WTC11 (cell line): Measurements from ENCODE around the gene RPL10A. TPM values are rescaled to one million over a fixed set of nuclear protein-coding genes. Genes with fewer than 3 reads are reported as not detected.

Source experiments
- ATAC-seq: fragments of 200-7000 bp; cut with Tn5 transposase; 2 replicates; pipeline ENCODE4 v1.10.0; 2021; ENCODE audit warnings: mild to moderate bottlenecking, moderate library complexity
- Bru-seq: library from RNA; stranded (reverse); fragments of 400-500 nt; gene quantifications from one replicate; lab custom pipeline; 2021; lab: Mats Ljungman, UMichigan
- CTCF ChIA-PET: fragments of 300-600 bp; sonication (Branson Sonifier 250); formaldehyde crosslinking; loops from one replicate; lab custom pipeline; 2021; ENCODE audit warnings: antibody characterized with exemption; lab: Charles Lee
- POLR2A ChIA-PET: fragments of 350-600 bp; sonication (Branson Sonifier 250); formaldehyde crosslinking; loops from one replicate; lab custom pipeline; 2021; ENCODE audit warnings: antibody characterized with exemption; lab: Charles Lee
- DNase-seq: peaks from one replicate; pipeline ENCODE4 v3.0.0; 2021; ENCODE audit warnings: low spot score
- H3K27ac Mint-ChIP-seq: 2 replicates; pipeline ENCODE4 v1.8.0; 2021; ENCODE audit warnings: mixed read lengths
- H3K27me3 Mint-ChIP-seq: 2 replicates; pipeline ENCODE4 v1.8.0; 2021; ENCODE audit warnings: low read depth, mild to moderate bottlenecking, moderate library complexity, mixed read lengths
- H3K36me3 Mint-ChIP-seq: 2 replicates; pipeline ENCODE4 v1.8.0; 2021; ENCODE audit warnings: mixed read lengths
- H3K4me1 Mint-ChIP-seq: 2 replicates; pipeline ENCODE4 v1.8.0; 2022; ENCODE audit warnings: mixed read lengths
- H3K4me3 Mint-ChIP-seq: 2 replicates; pipeline ENCODE4 v1.8.0; 2021; ENCODE audit warnings: mild to moderate bottlenecking, moderate library complexity, mixed read lengths
- H3K9me3 Mint-ChIP-seq: 2 replicates; pipeline ENCODE4 v1.8.0; 2021; ENCODE audit warnings: mixed read lengths
- ATF1 ChIP-seq: sonication (generic); formaldehyde crosslinking; IDR thresholded peaks from 2 replicates; pipeline ENCODE4 v1.8.1; 2023; ENCODE audit warnings: mild to moderate bottlenecking, moderate library complexity, missing genetic modification reagents
- ATF3 ChIP-seq: sonication (generic); formaldehyde crosslinking; conservative IDR thresholded peaks from 2 replicates; pipeline ENCODE4 v1.8.1; 2022; ENCODE audit warnings: mild to moderate bottlenecking, missing genetic modification reagents
- CREB1 ChIP-seq: sonication (generic); formaldehyde crosslinking; IDR thresholded peaks from 2 replicates; pipeline ENCODE4 v1.8.0; 2023; ENCODE audit warnings: mild to moderate bottlenecking, missing genetic modification reagents
- E2F1 ChIP-seq: sonication (generic); formaldehyde crosslinking; IDR thresholded peaks from 2 replicates; pipeline ENCODE4 v1.8.0; 2022; ENCODE audit warnings: mild to moderate bottlenecking, missing genetic modification reagents
- ELF4 ChIP-seq: sonication (generic); formaldehyde crosslinking; IDR thresholded peaks from 2 replicates; pipeline ENCODE4 v1.8.1; 2022; ENCODE audit warnings: low read depth, mild to moderate bottlenecking, moderate library complexity, missing genetic modification reagents
- EMX1 ChIP-seq: fragments of 250-450 bp; sonication (Bioruptor Pico); IDR thresholded peaks from 2 replicates; pipeline ENCODE4 v1.8.0; 2021; ENCODE audit warnings: mild to moderate bottlenecking
- FOXJ3 ChIP-seq: sonication (generic); formaldehyde crosslinking; IDR thresholded peaks from 2 replicates; pipeline ENCODE4 v1.9.0; 2021; ENCODE audit warnings: missing genetic modification reagents, mild to moderate bottlenecking, borderline replicate concordance
- HMGA2 ChIP-seq: fragments of 250-450 bp; sonication (Bioruptor Pico); IDR thresholded peaks from 2 replicates; pipeline ENCODE4 v1.4.0; 2021; ENCODE audit warnings: mild to moderate bottlenecking, moderate library complexity
- JUN ChIP-seq: sonication (generic); formaldehyde crosslinking; IDR thresholded peaks from 2 replicates; pipeline ENCODE4 v1.8.0; 2023; ENCODE audit warnings: mild to moderate bottlenecking, missing genetic modification reagents
- KAT7 ChIP-seq: sonication (generic); formaldehyde crosslinking; IDR thresholded peaks from 2 replicates; pipeline ENCODE4 v1.8.1; 2023; ENCODE audit warnings: missing genetic modification reagents, mild to moderate bottlenecking, borderline replicate concordance
- MXD4 ChIP-seq: fragments of 250-450 bp; sonication (Bioruptor Pico); IDR thresholded peaks from 2 replicates; pipeline ENCODE4 v1.8.0; 2021; ENCODE audit warnings: mild to moderate bottlenecking, moderate library complexity, borderline replicate concordance
- ZNF416 ChIP-seq: fragments of 250-450 bp; sonication (Bioruptor Pico); IDR thresholded peaks from 2 replicates; pipeline ENCODE4 v1.9.0; 2021; ENCODE audit warnings: mild to moderate bottlenecking, inconsistent platforms
- long read RNA-seq, 3 experiments: library from RNA in 1 of 3; library from capped mRNA in 1 of 3; library from polyadenylated mRNA in 1 of 3; unstranded in 2 of 3; stranded (forward) in 1 of 3; transcript quantifications; one replicate each; pipeline ENCODE4 v2.0.0, GENCODE V29; 2021
- total RNA-seq: library from RNA; stranded (reverse); gene quantifications from 3 replicates; pipeline ENCODE4 v1.2.3, GENCODE V29; 2021
- TF ChIP-seq, protein P1 (sequence below): sonication (generic); formaldehyde crosslinking; IDR thresholded peaks from 2 replicates; pipeline ENCODE4 v1.8.1; 2023; ENCODE audit warnings: mild to moderate bottlenecking, missing genetic modification reagents
- TF ChIP-seq, protein P2 (sequence below): sonication (generic); formaldehyde crosslinking; IDR thresholded peaks from 2 replicates; pipeline ENCODE4 v1.8.1; 2022; ENCODE audit warnings: missing genetic modification reagents, borderline replicate concordance
- TF ChIP-seq, protein P3 (sequence below): sonication (generic); formaldehyde crosslinking; conservative IDR thresholded peaks from 2 replicates; pipeline ENCODE4 v1.8.1; 2023; ENCODE audit warnings: mild to moderate bottlenecking, low read depth, missing genetic modification reagents, moderate library complexity
- TF ChIP-seq, protein P4 (sequence below): sonication (generic); formaldehyde crosslinking; IDR thresholded peaks from 2 replicates; pipeline ENCODE4 v1.8.0; 2023; ENCODE audit warnings: mild to moderate bottlenecking, missing genetic modification reagents
- TF ChIP-seq, protein P5 (sequence below): sonication (generic); formaldehyde crosslinking; IDR thresholded peaks from 2 replicates; pipeline ENCODE4 v1.8.1; 2022; ENCODE audit warnings: low read depth, missing genetic modification reagents, borderline replicate concordance

Gene RPL10A
- 1,829 to 2,044 TPM (median 2,031 TPM) in 3 replicates for total RNA-seq
- Bru-seq, nascent RNA: percentile 100 among the genes with signal in this experiment
- long read RNA-seq, experiment 1, transcript RPL10A-202 (5 exons, 1,063 nt): minor isoform, 53 of 1,214 reads
- long read RNA-seq, experiment 1, transcript RPL10A-204 (6 exons, 962 nt): minor isoform, 11 of 1,214 reads
- long read RNA-seq, experiment 1, transcript RPL10A-203 (5 exons, 1,069 nt): minor isoform, 27 of 1,214 reads
- long read RNA-seq, experiment 1, transcript RPL10A-201 (6 exons, 716 nt): major isoform, 1,017 of 1,214 reads
- long read RNA-seq, experiment 1, partial matches to known transcripts: 52 of 1,214 reads
- long read RNA-seq, experiment 1, other reads (novel, unspliced or antisense): 51 of 1,214 reads
- long read RNA-seq, experiment 2, transcript RPL10A-204 (6 exons, 962 nt): minor isoform, 10 of 2,426 reads
- long read RNA-seq, experiment 2, transcript RPL10A-202 (5 exons, 1,063 nt): minor isoform, 913 of 2,426 reads
- long read RNA-seq, experiment 2, transcript RPL10A-203 (5 exons, 1,069 nt): minor isoform, 10 of 2,426 reads
- long read RNA-seq, experiment 2, transcript RPL10A-201 (6 exons, 716 nt): major isoform, 997 of 2,426 reads
- long read RNA-seq, experiment 2, partial matches to known transcripts: 284 of 2,426 reads
- long read RNA-seq, experiment 2, other reads (novel, unspliced or antisense): 212 of 2,426 reads
- long read RNA-seq, experiment 3, transcript RPL10A-204 (6 exons, 962 nt): minor isoform, 39 of 424 reads
- long read RNA-seq, experiment 3, transcript RPL10A-201 (6 exons, 716 nt): minor isoform, 95 of 424 reads
- long read RNA-seq, experiment 3, transcript RPL10A-202 (5 exons, 1,063 nt): minor isoform, 20 of 424 reads
- long read RNA-seq, experiment 3, transcript RPL10A-203 (5 exons, 1,069 nt): major isoform, 128 of 424 reads
- long read RNA-seq, experiment 3, partial matches to known transcripts: 71 of 424 reads
- long read RNA-seq, experiment 3, other reads (novel, unspliced or antisense): 71 of 424 reads

DNA sequence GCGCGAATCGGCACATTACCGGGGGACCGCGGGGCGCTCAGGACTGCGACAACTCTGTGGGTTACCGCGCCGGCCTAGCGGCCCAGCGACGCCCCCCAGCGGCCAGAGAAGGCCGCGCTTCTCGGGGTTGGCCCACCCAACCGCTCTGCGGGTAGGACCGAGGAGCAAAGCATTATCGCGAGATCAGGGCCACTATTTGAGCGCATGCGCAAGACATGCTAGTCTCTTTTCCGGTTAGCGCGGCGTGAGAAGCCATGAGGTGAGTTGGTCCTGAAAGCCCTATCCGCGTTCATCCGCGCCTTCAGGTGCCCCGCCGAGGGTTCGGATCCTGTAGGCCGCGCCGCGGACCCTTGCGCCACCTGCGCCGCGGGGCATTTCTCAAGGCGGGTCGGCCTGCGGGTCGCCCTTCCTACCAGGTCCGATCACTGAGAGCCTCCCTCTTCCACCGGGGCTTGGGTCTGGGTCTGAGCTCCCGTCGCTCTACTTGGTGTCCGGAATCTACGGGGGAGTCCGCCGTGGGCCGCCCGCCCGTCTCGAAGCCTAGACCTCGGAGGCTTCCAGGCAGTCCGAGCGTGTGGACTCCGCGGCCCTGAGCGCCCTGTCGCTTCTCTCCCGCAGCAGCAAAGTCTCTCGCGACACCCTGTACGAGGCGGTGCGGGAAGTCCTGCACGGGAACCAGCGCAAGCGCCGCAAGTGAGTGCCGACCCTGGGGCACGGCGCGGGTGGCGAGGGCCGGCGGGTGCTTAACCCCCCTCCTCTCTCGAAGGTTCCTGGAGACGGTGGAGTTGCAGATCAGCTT lies at the start of gene RPL10A:
Gene RPL10A, plus strand, starts transcription at position 221 of the 799 bp plus-strand sequence. Its CDS starts 34 bp downstream, at position 255.
- Mint-ChIP-seq H3K9me3 (no peaks in the 10 kb centered on the region), H3K27ac (peak within 1 kb of the TSS; percentile 97), H3K27me3 (peaks cover 13% of the 10 kb centered on the region), H3K4me3 (peak within 1 kb of the TSS; percentile 95), H3K4me1 (peaks cover 45% of the 10 kb centered on the region), H3K36me3 (peaks cover 60% of the 10 kb centered on the region)
- ATAC-seq (peak; percentile 71), DNase-seq (peak; percentile 95)
- POLR2A ChIA-PET: interaction anchor here (0.6 to 1.2 kb wide), 6 partner anchors 12 to 196 kb away, joined by 3 to 8 read pairs (median 3); no protein-coding TSS in a partner anchor
- CTCF ChIA-PET: interaction anchor here (0.6 to 2.6 kb wide), 18 partner anchors 9 to 173 kb away, joined by 3 to 12 read pairs (median 4); partner anchors contain the start of genes FANCE and TEAD3
- TF ChIP-seq KAT7 (peak; percentile 93; the same call in 1 of the 2 replicates), EMX1 (CRISPR knock-in tag) (peak; percentile 77; the same call in 1 of the 2 replicates), ELF4 (CRISPR knock-in tag) (no peak), ZNF416 (CRISPR knock-in tag) (0 out of 2 replicates have a peak, but pooled peaks have one; percentile 7), HMGA2 (CRISPR knock-in tag) (no peak), FOXJ3 (no peak), ATF1 (CRISPR knock-in tag) (no peak), ATF3 (CRISPR knock-in tag) (no peak), E2F1 (CRISPR knock-in tag) (peak; percentile 80; the same call in 1 of the 2 replicates), CREB1 (CRISPR knock-in tag) (peak; percentile 20; the same call in 1 of the 2 replicates), MXD4 (no peak), JUN (CRISPR knock-in tag) (peak; percentile 90; the same call in 1 of the 2 replicates)
- TF ChIP-seq, protein P1, sequence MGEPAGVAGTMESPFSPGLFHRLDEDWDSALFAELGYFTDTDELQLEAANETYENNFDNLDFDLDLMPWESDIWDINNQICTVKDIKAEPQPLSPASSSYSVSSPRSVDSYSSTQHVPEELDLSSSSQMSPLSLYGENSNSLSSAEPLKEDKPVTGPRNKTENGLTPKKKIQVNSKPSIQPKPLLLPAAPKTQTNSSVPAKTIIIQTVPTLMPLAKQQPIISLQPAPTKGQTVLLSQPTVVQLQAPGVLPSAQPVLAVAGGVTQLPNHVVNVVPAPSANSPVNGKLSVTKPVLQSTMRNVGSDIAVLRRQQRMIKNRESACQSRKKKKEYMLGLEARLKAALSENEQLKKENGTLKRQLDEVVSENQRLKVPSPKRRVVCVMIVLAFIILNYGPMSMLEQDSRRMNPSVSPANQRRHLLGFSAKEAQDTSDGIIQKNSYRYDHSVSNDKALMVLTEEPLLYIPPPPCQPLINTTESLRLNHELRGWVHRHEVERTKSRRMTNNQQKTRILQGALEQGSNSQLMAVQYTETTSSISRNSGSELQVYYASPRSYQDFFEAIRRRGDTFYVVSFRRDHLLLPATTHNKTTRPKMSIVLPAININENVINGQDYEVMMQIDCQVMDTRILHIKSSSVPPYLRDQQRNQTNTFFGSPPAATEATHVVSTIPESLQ (CRISPR knock-in tag): no peak
- TF ChIP-seq, protein P2, sequence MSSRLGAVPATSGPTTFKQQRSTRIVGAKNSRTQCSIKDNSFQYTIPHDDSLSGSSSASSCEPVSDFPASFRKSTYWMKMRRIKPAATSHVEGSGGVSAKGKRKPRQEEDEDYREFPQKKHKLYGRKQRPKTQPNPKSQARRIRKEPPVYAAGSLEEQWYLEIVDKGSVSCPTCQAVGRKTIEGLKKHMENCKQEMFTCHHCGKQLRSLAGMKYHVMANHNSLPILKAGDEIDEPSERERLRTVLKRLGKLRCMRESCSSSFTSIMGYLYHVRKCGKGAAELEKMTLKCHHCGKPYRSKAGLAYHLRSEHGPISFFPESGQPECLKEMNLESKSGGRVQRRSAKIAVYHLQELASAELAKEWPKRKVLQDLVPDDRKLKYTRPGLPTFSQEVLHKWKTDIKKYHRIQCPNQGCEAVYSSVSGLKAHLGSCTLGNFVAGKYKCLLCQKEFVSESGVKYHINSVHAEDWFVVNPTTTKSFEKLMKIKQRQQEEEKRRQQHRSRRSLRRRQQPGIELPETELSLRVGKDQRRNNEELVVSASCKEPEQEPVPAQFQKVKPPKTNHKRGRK: no peak
- TF ChIP-seq, protein P3, sequence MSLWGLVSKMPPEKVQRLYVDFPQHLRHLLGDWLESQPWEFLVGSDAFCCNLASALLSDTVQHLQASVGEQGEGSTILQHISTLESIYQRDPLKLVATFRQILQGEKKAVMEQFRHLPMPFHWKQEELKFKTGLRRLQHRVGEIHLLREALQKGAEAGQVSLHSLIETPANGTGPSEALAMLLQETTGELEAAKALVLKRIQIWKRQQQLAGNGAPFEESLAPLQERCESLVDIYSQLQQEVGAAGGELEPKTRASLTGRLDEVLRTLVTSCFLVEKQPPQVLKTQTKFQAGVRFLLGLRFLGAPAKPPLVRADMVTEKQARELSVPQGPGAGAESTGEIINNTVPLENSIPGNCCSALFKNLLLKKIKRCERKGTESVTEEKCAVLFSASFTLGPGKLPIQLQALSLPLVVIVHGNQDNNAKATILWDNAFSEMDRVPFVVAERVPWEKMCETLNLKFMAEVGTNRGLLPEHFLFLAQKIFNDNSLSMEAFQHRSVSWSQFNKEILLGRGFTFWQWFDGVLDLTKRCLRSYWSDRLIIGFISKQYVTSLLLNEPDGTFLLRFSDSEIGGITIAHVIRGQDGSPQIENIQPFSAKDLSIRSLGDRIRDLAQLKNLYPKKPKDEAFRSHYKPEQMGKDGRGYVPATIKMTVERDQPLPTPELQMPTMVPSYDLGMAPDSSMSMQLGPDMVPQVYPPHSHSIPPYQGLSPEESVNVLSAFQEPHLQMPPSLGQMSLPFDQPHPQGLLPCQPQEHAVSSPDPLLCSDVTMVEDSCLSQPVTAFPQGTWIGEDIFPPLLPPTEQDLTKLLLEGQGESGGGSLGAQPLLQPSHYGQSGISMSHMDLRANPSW (CRISPR knock-in tag): no peak
- TF ChIP-seq, protein P4, sequence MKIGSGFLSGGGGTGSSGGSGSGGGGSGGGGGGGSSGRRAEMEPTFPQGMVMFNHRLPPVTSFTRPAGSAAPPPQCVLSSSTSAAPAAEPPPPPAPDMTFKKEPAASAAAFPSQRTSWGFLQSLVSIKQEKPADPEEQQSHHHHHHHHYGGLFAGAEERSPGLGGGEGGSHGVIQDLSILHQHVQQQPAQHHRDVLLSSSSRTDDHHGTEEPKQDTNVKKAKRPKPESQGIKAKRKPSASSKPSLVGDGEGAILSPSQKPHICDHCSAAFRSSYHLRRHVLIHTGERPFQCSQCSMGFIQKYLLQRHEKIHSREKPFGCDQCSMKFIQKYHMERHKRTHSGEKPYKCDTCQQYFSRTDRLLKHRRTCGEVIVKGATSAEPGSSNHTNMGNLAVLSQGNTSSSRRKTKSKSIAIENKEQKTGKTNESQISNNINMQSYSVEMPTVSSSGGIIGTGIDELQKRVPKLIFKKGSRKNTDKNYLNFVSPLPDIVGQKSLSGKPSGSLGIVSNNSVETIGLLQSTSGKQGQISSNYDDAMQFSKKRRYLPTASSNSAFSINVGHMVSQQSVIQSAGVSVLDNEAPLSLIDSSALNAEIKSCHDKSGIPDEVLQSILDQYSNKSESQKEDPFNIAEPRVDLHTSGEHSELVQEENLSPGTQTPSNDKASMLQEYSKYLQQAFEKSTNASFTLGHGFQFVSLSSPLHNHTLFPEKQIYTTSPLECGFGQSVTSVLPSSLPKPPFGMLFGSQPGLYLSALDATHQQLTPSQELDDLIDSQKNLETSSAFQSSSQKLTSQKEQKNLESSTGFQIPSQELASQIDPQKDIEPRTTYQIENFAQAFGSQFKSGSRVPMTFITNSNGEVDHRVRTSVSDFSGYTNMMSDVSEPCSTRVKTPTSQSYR (CRISPR knock-in tag): peak; percentile 19; the same call in 1 of the 2 replicates
- TF ChIP-seq, protein P5, sequence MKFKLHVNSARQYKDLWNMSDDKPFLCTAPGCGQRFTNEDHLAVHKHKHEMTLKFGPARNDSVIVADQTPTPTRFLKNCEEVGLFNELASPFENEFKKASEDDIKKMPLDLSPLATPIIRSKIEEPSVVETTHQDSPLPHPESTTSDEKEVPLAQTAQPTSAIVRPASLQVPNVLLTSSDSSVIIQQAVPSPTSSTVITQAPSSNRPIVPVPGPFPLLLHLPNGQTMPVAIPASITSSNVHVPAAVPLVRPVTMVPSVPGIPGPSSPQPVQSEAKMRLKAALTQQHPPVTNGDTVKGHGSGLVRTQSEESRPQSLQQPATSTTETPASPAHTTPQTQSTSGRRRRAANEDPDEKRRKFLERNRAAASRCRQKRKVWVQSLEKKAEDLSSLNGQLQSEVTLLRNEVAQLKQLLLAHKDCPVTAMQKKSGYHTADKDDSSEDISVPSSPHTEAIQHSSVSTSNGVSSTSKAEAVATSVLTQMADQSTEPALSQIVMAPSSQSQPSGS: no peak
